HG03520 (cell line): ENCODE measurements around the gene MFF.

Experiments
- ATAC-seq: cut with Tn5 transposase; IDR thresholded peaks from one replicate; pipeline ENCODE4 v1.9.1; 2021; ENCODE audit warnings: mild to moderate bottlenecking, moderate library complexity; ENCODE audit not compliant: unreplicated experiment

MFF gene, protein sequence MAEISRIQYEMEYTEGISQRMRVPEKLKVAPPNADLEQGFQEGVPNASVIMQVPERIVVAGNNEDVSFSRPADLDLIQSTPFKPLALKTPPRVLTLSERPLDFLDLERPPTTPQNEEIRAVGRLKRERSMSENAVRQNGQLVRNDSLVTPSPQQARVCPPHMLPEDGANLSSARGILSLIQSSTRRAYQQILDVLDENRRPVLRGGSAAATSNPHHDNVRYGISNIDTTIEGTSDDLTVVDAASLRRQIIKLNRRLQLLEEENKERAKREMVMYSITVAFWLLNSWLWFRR

DNA sequence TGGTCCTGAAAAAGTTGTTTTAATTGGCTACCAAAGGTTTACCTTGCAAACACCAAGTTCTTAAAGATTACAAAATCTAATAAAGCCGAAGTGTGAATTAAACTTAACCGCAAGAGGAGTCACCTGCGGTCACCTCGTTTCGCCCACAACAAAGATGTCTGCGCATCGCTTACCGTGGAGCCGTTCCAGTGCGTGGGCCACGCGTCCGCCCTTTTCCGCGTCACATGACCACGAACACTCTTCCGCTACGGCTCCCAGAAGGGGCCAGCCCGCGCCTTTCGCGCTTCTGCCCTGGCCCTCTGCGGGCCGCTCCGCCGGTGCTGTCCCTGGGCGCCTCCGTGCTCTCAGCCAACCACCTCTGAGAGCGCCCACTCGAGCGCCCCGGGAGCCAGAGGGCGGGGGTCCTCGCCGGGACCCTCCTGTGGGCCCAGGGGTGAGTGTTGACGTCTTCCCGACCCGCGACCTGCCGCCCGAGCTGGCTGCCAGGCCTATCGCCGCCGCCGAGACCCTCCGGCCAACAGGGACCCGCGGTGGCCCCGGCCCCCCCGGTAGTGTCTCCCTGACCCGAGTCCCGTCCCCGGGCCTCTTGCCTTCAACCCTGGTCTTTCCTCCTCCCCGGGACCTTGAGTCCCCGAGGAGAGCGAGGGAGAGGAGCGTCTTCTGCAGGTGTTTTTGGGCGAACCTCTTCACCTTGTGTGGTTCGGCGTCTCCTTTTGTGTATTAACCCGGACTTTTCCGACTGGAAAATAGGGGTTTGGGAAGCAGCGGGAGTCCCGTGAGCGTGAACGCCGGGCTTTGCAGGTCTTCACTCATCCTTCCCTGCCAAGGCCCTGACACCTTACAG is at the start of gene MFF:
Gene MFF, plus strand, starts transcription at position 257 of the 844 bp plus-strand sequence. CDS start 5,415 bp downstream, outside the sequence.
- ATAC-seq, result peak; percentile 95

GRCh38 chr2:227280895-227281294 is 44.2 kb upstream of the MFF start:
- no peak for ATAC-seq

GRCh38 chr2:227285741-227286236 is 39.3 kb upstream of the MFF start:
- ATAC-seq, result no peak

GRCh38 chr2:227287771-227288170 is 37.3 kb upstream of the MFF start:
- no peak for ATAC-seq

DNA sequence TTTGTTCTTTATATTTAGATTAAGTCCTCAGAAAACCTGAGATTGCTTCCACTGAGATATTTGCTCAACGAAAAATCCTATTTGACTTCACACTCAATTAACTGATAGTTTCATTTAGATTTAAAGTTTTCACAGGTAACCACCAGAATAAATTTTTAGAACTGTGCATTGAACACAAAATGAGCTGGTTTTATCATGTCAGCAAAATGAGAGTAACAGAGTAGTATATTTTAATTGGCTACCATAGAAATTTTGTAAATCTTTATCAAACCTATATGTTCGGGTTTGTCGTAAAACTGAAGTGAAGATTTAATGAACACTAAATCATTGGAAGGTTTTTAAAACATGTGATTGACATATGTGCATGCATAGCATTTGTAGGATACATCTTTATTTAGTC is 32.7 kb upstream of the MFF start:
- no peak for ATAC-seq

- no peak for ATAC-seq
These were observed 31.5 kb upstream of the MFF start for GRCh38 chr2:227293531-227293930.

- no peak for ATAC-seq
These were observed 29.2 kb upstream of the MFF start for GRCh38 chr2:227295806-227296205.

DNA sequence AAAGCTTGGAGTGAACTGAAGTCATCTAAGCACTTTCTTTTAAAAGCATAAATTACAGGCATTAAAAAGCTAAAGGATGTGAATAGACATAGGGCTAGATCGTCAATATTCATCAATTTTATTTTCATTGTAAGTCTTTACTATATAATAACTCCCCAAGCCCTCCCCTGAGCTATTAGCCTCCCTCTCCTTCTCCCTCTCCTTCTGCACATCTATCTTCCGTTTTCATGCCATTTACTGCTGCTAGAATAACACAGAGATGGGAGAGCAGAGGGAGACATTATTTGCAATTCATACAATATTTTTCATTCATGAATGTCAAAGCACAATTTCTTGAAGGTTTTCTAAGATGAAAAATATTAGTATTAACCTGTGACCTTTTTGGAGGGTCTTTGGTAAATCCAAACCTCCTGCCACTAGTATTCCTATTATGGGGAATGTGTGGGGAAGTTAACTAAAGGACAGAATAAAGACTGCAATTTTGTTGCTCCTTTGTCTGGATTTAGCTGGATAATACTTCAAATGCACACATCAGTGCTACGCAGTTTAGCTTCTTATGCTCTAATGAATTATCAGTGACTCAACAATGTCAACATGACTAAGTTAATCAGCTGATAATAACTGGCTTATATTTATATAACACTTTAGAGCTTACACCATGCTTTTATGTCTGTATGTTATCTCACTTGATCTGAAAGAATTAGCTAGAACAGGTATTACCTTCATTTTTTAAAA is 28.2 kb upstream of the MFF start:
- ATAC-seq, result no peak

DNA sequence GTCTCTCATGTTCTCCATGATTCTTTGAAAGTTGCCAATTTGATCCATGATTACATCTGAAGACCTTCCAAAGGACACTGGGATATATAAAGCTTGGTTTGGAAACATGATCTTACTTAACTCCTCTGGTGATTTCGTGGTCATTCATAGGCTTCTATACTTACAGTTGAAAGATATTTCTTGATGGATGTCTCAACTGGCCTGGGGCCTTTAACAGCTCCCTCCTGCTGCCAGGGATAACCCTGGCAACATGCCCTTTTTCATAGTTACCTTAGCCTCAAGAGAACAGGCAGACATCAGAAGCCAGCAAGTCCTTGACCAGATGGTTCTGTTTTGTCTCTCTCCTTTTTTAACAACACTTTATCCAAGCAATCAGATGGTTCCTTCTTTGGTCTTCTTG is 23.5 kb upstream of the MFF start:
- no peak for ATAC-seq

GRCh38 chr2:227308784-227309183 is 16.3 kb upstream of the MFF start:
- peak; percentile 67 for ATAC-seq

- ATAC-seq, result no peak
These were observed 14.3 kb upstream of the MFF start for GRCh38 chr2:227310756-227311110.

DNA sequence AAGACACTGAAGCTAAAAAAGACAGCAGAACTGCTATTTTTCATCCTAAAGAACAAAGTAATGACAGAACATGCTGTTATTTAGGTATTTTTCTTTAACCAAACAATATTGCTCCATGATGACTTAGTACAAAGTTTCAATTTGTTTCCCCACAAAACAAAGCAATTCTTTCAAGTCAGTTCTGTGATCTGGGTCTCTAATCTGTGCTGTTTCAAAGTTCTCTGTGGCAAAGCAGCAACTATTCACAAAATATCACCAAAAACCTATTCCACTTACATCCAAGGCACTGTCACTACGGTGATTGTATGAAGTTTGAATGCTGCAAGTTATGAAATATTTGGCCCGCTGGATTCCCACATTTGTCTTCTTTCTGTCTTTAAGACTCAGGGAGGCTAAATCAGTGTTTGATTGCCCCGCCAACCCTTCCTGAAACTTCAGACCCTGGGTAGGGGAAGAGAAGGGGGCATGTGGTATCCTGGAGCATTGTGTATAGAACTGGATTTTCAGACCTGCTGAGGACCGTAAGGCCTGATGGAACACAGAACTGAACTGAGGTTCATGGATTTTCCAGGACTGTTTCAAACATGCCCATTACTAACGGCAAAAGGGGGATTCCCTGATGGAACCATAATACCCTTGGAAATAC is 13.1 kb upstream of the MFF start:
- ATAC-seq, result no peak

GRCh38 chr2:227312579-227312978 is 12.5 kb upstream of the MFF start:
- ATAC-seq, result no peak

GRCh38 chr2:227313310-227313709 is 11.7 kb upstream of the MFF start:
- no peak for ATAC-seq

GRCh38 chr2:227317834-227318233 is 7.2 kb upstream of the MFF start:
- ATAC-seq, result no peak

DNA sequence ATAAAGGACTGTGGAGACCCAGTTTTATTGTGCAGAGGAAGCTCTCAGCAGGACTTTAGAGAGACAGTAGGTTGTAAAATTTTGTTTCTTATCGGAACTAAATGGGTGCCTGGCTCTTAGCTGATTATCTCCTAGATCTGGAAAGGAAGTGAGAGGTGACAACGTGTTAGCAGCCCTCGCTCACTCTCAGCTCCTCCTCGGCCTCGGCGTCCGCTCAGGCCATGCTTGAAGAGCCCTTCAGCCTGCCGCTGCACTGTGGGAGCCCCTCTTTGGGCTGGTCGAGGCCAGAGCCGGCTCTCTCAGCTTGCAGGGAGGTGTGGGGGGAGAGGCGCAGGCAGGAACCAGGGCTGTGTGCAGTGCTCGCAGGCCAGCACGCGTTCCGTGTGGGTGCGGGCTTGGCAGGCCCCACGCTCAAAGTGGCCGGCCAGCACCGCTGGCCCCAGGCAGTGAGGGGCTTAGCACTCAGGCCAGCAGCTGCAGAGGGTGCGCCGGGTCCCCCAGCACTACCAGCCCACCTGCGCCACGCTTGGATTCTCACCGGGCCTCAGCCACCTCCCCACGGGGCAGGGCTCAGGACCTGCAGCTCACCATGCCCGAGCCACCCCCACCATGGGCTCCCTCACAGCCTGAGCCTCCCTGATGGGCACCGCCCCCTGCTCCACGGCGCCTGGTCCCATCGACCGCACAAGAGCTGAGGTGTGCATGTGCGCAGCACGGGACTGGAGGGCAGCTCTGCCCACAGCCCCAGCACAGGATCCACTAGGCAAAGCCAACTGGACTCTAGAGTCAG is 4.6 kb upstream of the MFF start:
- ATAC-seq, result no peak

GRCh38 chr2:227322530-227323205 is 2.4 kb upstream of the MFF start:
- ATAC-seq, result no peak

DNA sequence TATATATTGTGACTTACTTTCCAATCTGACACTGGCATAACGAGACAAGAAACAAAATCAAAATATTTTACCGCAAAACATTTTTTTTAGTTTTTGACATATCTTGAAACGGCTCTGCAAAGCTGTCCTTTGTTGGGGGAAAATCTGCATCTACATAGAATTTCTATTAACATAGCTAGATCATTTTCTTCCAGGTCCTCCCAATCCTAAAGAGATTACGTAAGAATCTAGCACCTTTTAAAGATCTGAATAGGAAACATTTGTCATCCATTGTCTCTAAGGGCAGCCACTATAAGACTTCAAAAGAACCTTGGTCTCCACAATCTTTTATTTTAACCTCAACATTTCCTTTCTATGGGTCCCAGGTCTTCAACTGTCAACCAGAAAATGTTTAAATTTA is 1.2 kb upstream of the MFF start:
- no peak for ATAC-seq

GRCh38 chr2:227324642-227324994 is 433 bp upstream of the MFF start:
- no peak for ATAC-seq

- ATAC-seq, result peak; percentile 5
These were observed 766 bp downstream of the MFF start for GRCh38 chr2:227325839-227326195.
